Colonic mucosa (tissue), 4 donors: Measurements from ENCODE around the gene EARS2. TPM values are rescaled to one million over a fixed set of nuclear protein-coding genes. Genes with fewer than 3 reads are reported as not detected.

ENCODE experiments used
- DNase-seq: peaks from one replicate; pipeline ENCODE4 v3.0.0-alpha.2; 2020
- H3K27ac ChIP-seq: fragments of 200-600 bp; one replicate; pipeline ENCODE4 v1.8.0; 2021
- H3K27me3 ChIP-seq: fragments of 200-600 bp; one replicate; pipeline ENCODE4 v1.8.0; 2021
- H3K36me3 ChIP-seq: fragments of 200-600 bp; one replicate; pipeline ENCODE4 v1.8.0; 2021
- H3K4me1 ChIP-seq: fragments of 200-600 bp; one replicate; pipeline ENCODE4 v1.8.0; 2021; ENCODE audit warnings: mild to moderate bottlenecking
- H3K4me3 ChIP-seq: fragments of 200-600 bp; one replicate; pipeline ENCODE4 v1.8.0; 2021
- H3K9ac ChIP-seq, 2 donors: one replicate each; pipeline ENCODE4 v1.7.0; 2013; ENCODE audit warnings: control low read depth in 2 of 2, low read depth in 2 of 2, low read length in 2 of 2
- H3K9me3 ChIP-seq: fragments of 200-600 bp; one replicate; pipeline ENCODE4 v1.8.0; 2021
- intact Hi-C: fragments of 100-400 bp; cut with DNase I; formaldehyde crosslinking; loops from one replicate; pipeline ENCODE4 v1.14.1; 2022
- total RNA-seq, 2 donors: library from RNA; stranded (reverse); fragmentation: NEBNext Ultra II Directional in 1 of 2; extraction: Animal tissue kit (Norgen Biotek cat#: 25700) in 1 of 2; gene quantifications; one replicate each; pipeline ENCODE4 v1.2.1, GENCODE V29; 2021
- TF ChIP-seq, protein P1 (sequence below): fragments of 200-600 bp; IDR thresholded peaks from one replicate; pipeline ENCODE4 v1.8.0; 2022; ENCODE audit warnings: antibody characterized with exemption, mild to moderate bottlenecking
- donor health status: healthy.
- donor health status: DM: no; HTN: no; CAD: no.
- donor health status: DM: no; HTN: no; CAD: no.

The EARS2 gene
- total RNA-seq, 2 donors from 2014 or later: 12.3 to 28.7 TPM

GRCh38 chr16:23566724-23567123, 9.6 kb upstream of the EARS2 start:
- peaks cover 23% of the 10 kb centered on the region for H3K36me3 ChIP-seq
- no peak overlapping the region for H3K27ac ChIP-seq
- no peak overlapping the region for H3K4me3 ChIP-seq
- no peaks in the 10 kb centered on the region for H3K9me3 ChIP-seq
- no peak for DNase-seq
- H3K9ac ChIP-seq: no peak overlapping the region
- no peaks in the 10 kb centered on the region for H3K4me1 ChIP-seq
- no peaks in the 10 kb centered on the region for H3K27me3 ChIP-seq
- TF ChIP-seq, protein P1, sequence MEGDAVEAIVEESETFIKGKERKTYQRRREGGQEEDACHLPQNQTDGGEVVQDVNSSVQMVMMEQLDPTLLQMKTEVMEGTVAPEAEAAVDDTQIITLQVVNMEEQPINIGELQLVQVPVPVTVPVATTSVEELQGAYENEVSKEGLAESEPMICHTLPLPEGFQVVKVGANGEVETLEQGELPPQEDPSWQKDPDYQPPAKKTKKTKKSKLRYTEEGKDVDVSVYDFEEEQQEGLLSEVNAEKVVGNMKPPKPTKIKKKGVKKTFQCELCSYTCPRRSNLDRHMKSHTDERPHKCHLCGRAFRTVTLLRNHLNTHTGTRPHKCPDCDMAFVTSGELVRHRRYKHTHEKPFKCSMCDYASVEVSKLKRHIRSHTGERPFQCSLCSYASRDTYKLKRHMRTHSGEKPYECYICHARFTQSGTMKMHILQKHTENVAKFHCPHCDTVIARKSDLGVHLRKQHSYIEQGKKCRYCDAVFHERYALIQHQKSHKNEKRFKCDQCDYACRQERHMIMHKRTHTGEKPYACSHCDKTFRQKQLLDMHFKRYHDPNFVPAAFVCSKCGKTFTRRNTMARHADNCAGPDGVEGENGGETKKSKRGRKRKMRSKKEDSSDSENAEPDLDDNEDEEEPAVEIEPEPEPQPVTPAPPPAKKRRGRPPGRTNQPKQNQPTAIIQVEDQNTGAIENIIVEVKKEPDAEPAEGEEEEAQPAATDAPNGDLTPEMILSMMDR: no peak
- intact Hi-C loops: no loop called here

GRCh38 chr16:23564575-23565363, 7.6 kb upstream of the EARS2 start:
- no peaks in the 10 kb centered on the region for H3K4me1 ChIP-seq
- DNase-seq: no peak
- intact Hi-C loops: no loop called here
- H3K27me3 ChIP-seq: no peaks in the 10 kb centered on the region
- no peak overlapping the region for H3K27ac ChIP-seq
- no peak overlapping the region for H3K4me3 ChIP-seq
- no peaks in the 10 kb centered on the region for H3K9me3 ChIP-seq
- peaks cover 29% of the 10 kb centered on the region for H3K36me3 ChIP-seq
- no peak overlapping the region for H3K9ac ChIP-seq
- TF ChIP-seq, protein P1: no peak

DNA sequence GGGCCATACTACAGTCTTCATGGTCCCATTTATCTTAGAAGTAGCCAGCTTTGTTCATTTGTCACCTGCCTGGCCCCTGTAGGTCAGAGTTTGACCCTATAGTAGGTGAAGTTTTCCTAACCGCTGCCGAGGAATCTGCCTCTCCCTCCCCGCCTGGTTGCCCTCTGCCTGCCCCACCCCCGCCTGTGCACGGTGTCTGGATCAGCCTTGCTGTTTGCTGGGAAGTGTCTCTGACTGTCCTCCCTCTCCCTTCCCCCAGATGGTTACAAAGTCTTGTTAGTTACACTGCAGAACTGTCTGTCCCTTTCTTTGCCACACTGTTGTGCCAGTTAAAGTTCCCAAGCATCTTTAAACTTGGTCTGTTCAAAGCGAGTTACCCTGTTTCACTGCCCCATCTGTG, 6.0 kb upstream of the EARS2 start:
- H3K36me3 ChIP-seq: peaks cover 23% of the 10 kb centered on the region
- no peak overlapping the region for H3K9ac ChIP-seq
- TF ChIP-seq, protein P1: no peak
- intact Hi-C loops: no loop called here
- no peaks in the 10 kb centered on the region for H3K9me3 ChIP-seq
- no peaks in the 10 kb centered on the region for H3K27me3 ChIP-seq
- H3K4me1 ChIP-seq: no peaks in the 10 kb centered on the region
- no peak overlapping the region for H3K27ac ChIP-seq
- no peak for DNase-seq
- H3K4me3 ChIP-seq: no peak overlapping the region

DNA sequence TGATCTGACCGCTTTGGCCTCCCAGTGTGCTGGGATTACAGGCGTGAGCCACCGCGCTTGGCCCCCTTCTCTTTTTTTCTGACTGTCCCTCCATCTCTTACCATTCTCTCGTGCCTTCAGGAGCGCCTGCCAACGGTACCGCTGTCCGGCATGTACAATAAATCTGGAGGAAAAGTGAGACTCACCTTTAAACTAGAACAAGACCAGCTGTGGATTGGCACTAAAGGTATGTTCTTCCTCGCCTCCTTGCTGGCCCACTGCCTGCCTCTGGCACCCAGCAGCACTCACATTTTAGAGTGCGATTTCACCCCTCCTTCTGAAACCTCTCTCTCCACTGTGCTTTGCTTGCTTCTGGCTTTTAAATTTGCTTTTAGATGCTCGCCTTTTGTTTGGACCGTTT, 5.4 kb upstream of the EARS2 start:
- H3K27me3 ChIP-seq: no peaks in the 10 kb centered on the region
- H3K4me3 ChIP-seq: no peak overlapping the region
- peaks cover 23% of the 10 kb centered on the region for H3K36me3 ChIP-seq
- no peaks in the 10 kb centered on the region for H3K9me3 ChIP-seq
- no peak overlapping the region for H3K27ac ChIP-seq
- no peaks in the 10 kb centered on the region for H3K4me1 ChIP-seq
- intact Hi-C loops: no loop called here
- no peak overlapping the region for H3K9ac ChIP-seq
- TF ChIP-seq, protein P1: no peak
- no peak for DNase-seq

DNA sequence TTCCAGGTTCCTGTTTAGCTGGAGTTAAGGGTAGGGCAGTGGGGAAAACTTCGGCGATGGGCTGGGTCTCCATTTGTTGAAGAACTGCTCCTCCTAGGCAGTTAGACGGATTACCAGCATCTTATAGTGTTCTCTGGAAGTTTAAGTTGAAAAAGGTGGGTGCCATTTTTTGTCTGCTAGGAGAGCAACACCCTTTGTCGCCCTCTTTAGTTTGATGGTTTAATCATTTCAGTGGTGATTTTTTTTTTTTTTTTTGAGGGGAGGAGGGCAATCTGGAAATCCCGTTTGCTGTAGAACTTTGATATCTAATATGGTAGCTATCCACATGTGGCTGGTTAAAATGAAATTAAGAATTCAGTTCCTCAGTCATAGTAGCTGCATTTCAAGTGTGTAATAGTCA, 4.4 kb upstream of the EARS2 start:
- no peak overlapping the region for H3K4me3 ChIP-seq
- no peaks in the 10 kb centered on the region for H3K4me1 ChIP-seq
- no peak for DNase-seq
- no peak overlapping the region for H3K27ac ChIP-seq
- H3K9me3 ChIP-seq: no peaks in the 10 kb centered on the region
- H3K36me3 ChIP-seq: peaks cover 23% of the 10 kb centered on the region
- TF ChIP-seq, protein P1: no peak
- no peak overlapping the region for H3K9ac ChIP-seq
- H3K27me3 ChIP-seq: no peaks in the 10 kb centered on the region
- intact Hi-C loops: no loop called here
